Tongue (tissue), 2 donors: Measurements from ENCODE around the gene UTF1. TPM values are rescaled to one million over a fixed set of nuclear protein-coding genes. Genes with fewer than 3 reads are reported as not detected.

ENCODE experiments used
- DNase-seq: peaks from one replicate; pipeline ENCODE4 v3.0.0-alpha.2; 2015
- total RNA-seq: library from RNA; depleted of rRNA; stranded (reverse); fragments of >200 nt; gene quantifications from one replicate; pipeline ENCODE4 v1.2.3, GENCODE V29; 2014

UTF1 gene
- total RNA-seq, 1 donor from 2014 or later = not detected

- no peak for DNase-seq
Observed at GRCh38 chr10:133196936-133197758, 32.9 kb upstream of the UTF1 start.

GRCh38 chr10:133197786-133198185, 32.2 kb upstream of the UTF1 start:
- no peak for DNase-seq

GRCh38 chr10:133198206-133198605, 31.8 kb upstream of the UTF1 start:
- no peak for DNase-seq

GRCh38 chr10:133198621-133199487, 31.2 kb upstream of the UTF1 start:
- no peak for DNase-seq

- DNase-seq = no peak
Observed at GRCh38 chr10:133199488-133199885, 30.5 kb upstream of the UTF1 start.

GRCh38 chr10:133199992-133200611, 29.9 kb upstream of the UTF1 start:
- DNase-seq = no peak

- DNase-seq = no peak
Observed at GRCh38 chr10:133200621-133201031, 29.4 kb upstream of the UTF1 start.

GRCh38 chr10:133201151-133201947, 28.7 kb upstream of the UTF1 start:
- no peak for DNase-seq

- DNase-seq = no peak
Observed at GRCh38 chr10:133201948-133202725, 27.9 kb upstream of the UTF1 start.

GRCh38 chr10:133202778-133203651, 27.0 kb upstream of the UTF1 start:
- DNase-seq = no peak

- DNase-seq = no peak
Observed at GRCh38 chr10:133203652-133204195, 26.3 kb upstream of the UTF1 start.

GRCh38 chr10:133204226-133205015, 25.6 kb upstream of the UTF1 start:
- no peak for DNase-seq

GRCh38 chr10:133205146-133205545, 24.9 kb upstream of the UTF1 start:
- no peak for DNase-seq

GRCh38 chr10:133206356-133207040, 23.5 kb upstream of the UTF1 start:
- DNase-seq = no peak

- no peak for DNase-seq
Observed at GRCh38 chr10:133207041-133207600, 22.9 kb upstream of the UTF1 start.

- no peak for DNase-seq
Observed at GRCh38 chr10:133207627-133208026, 22.4 kb upstream of the UTF1 start.

GRCh38 chr10:133208466-133208865, 21.6 kb upstream of the UTF1 start:
- DNase-seq = no peak

- no peak for DNase-seq
Observed at GRCh38 chr10:133209117-133209516, 20.9 kb upstream of the UTF1 start.
